GM19324 (cell line): Measurements from ENCODE around the gene SS18L1.
A peak's percentile ranks its signal among the peaks of the same experiment; 100 is the strongest.

Experiments used
- ATAC-seq: cut with Tn5 transposase; IDR thresholded peaks from one replicate; pipeline ENCODE4 v1.9.1; 2021; ENCODE audit warnings: mild to moderate bottlenecking, moderate library complexity; ENCODE audit not compliant: unreplicated experiment, low FRiP score

SS18L1 gene

GRCh38 chr20:62168890-62169435 lies 25.4 kb downstream of the SS18L1 start:
- ATAC-seq: no peak

- no peak for ATAC-seq
Observed at GRCh38 chr20:62170536-62170935, 27.0 kb downstream of the SS18L1 start.

- ATAC-seq: no peak
Observed at GRCh38 chr20:62171245-62171644, 27.7 kb downstream of the SS18L1 start.

- no peak for ATAC-seq
Observed at GRCh38 chr20:62172666-62173065, 29.1 kb downstream of the SS18L1 start.

- no peak for ATAC-seq
Observed at GRCh38 chr20:62174021-62174804, 30.6 kb downstream of the SS18L1 start.

- ATAC-seq: no peak
Observed at GRCh38 chr20:62174870-62175624, 31.5 kb downstream of the SS18L1 start.

- no peak for ATAC-seq
Observed at GRCh38 chr20:62175711-62176110, 32.1 kb downstream of the SS18L1 start.

- no peak for ATAC-seq
Observed at GRCh38 chr20:62176866-62177265, 33.3 kb downstream of the SS18L1 start.

GRCh38 chr20:62177307-62177706 lies 33.7 kb downstream of the SS18L1 start:
- no peak for ATAC-seq

GRCh38 chr20:62178316-62179161 lies 35.0 kb downstream of the SS18L1 start:
- ATAC-seq: no peak

GRCh38 chr20:62179162-62179504 lies 35.6 kb downstream of the SS18L1 start:
- no peak for ATAC-seq

- ATAC-seq: no peak
Observed at GRCh38 chr20:62181808-62182207, 38.2 kb downstream of the SS18L1 start.

- peak; percentile 95 for ATAC-seq
Observed at GRCh38 chr20:62182469-62183425, 39.2 kb downstream of the SS18L1 start, which contains the start of gene MTG2. Gene MTG2, plus strand, starts transcription at chr20:62183028. Its CDS starts 10,393 bp downstream, at chr20:62193421.

GRCh38 chr20:62183426-62184142 lies 40.0 kb downstream of the SS18L1 start:
- no peak for ATAC-seq

- no peak for ATAC-seq
Observed at GRCh38 chr20:62186096-62186426, 42.5 kb downstream of the SS18L1 start.

- ATAC-seq: no peak
Observed at GRCh38 chr20:62186887-62187866, 43.6 kb downstream of the SS18L1 start.

GRCh38 chr20:62190639-62191411 lies 47.3 kb downstream of the SS18L1 start:
- ATAC-seq: no peak
